ENCODE data around the gene MTUS2. TPM values are rescaled to one million over a fixed set of nuclear protein-coding genes. Genes with fewer than 3 reads are reported as not detected.

Gene MTUS2
- total RNA-seq, 1 donor from 2014 or later = 4.1 TPM

GRCh38 chr13:29106651-29107050 lies 286.5 kb downstream of the MTUS2 start:
- TF ChIP-seq, protein P1, sequence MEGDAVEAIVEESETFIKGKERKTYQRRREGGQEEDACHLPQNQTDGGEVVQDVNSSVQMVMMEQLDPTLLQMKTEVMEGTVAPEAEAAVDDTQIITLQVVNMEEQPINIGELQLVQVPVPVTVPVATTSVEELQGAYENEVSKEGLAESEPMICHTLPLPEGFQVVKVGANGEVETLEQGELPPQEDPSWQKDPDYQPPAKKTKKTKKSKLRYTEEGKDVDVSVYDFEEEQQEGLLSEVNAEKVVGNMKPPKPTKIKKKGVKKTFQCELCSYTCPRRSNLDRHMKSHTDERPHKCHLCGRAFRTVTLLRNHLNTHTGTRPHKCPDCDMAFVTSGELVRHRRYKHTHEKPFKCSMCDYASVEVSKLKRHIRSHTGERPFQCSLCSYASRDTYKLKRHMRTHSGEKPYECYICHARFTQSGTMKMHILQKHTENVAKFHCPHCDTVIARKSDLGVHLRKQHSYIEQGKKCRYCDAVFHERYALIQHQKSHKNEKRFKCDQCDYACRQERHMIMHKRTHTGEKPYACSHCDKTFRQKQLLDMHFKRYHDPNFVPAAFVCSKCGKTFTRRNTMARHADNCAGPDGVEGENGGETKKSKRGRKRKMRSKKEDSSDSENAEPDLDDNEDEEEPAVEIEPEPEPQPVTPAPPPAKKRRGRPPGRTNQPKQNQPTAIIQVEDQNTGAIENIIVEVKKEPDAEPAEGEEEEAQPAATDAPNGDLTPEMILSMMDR (conservative IDR thresholded peaks at IDR 0.05) = no peak
- Mint-ChIP-seq H3K27me3 (no peaks in the 10 kb centered on the region), H3K36me3 (no peaks in the 10 kb centered on the region), H3K4me3 (no peak overlapping the region), H3K4me1 (ENCODE audit: unreplicated experiment) (peaks cover 15% of the 10 kb centered on the region), H3K27ac (peak overlapping the region; percentile 20), H3K9me3 (no peaks in the 10 kb centered on the region)
- DNase-seq (ENCODE audit: extremely low spot score, unreplicated experiment) = no peak

- TF ChIP-seq, protein P1 (conservative IDR thresholded peaks at IDR 0.05) = no peak
- no peak for DNase-seq (ENCODE audit: extremely low spot score, unreplicated experiment)
- no peaks in the 10 kb centered on the region for H3K27me3 Mint-ChIP-seq
- H3K9me3 Mint-ChIP-seq = no peaks in the 10 kb centered on the region
- no peaks in the 10 kb centered on the region for H3K36me3 Mint-ChIP-seq
- peaks cover 15% of the 10 kb centered on the region for H3K4me1 Mint-ChIP-seq (ENCODE audit: unreplicated experiment)
- no peak overlapping the region for H3K27ac Mint-ChIP-seq
- peak overlapping the region; percentile 43 for H3K4me3 Mint-ChIP-seq
Measured at GRCh38 chr13:29108068-29108786, 288.1 kb downstream of the MTUS2 start.

DNA sequence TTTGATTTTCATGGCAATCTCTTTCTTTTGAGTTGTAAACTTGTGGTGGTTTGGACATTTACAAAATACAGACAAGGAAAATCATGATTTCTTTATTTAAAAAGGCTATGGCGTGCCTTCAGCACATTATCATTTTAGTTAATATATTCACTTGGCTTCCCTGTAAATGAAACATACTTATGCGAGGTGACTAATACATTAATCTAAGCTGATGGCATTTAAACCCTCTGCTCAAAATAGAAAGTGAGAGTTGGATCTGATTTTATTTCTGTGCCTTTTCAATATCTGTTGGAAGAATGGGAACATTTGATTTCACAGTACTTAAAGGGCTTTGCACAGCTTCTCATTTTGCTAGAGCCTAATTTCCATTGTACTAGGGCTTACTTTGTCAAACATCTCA lies 289.8 kb downstream of the MTUS2 start:
- Mint-ChIP-seq H3K36me3 (no peaks in the 10 kb centered on the region), H3K9me3 (no peaks in the 10 kb centered on the region), H3K4me1 (ENCODE audit: unreplicated experiment) (peaks cover 15% of the 10 kb centered on the region), H3K27ac (no peak overlapping the region), H3K4me3 (no peak overlapping the region), H3K27me3 (no peaks in the 10 kb centered on the region)
- TF ChIP-seq, protein P1 (conservative IDR thresholded peaks at IDR 0.05) = no peak
- no peak for DNase-seq (ENCODE audit: extremely low spot score, unreplicated experiment)

DNA sequence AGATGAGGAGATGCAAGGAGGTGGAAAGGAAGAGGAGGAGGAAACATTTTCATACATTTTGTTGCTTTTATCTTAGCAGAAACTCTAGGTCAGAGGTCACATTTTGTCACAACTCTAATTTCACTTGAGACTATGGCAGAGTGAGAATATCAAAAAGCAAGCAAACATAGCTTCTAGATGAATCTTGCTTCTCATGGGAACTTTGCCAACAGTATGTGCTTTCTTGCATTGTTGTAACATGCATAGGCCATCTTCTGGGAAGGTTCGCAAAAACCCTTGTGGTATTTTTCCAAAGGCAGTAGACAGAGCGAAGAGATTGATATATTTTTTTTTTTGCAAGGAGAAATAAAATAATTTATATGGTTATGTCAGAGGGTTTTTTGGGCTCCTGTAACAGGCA lies 291.3 kb downstream of the MTUS2 start:
- H3K4me3 Mint-ChIP-seq = no peak overlapping the region
- H3K27ac Mint-ChIP-seq = no peak overlapping the region
- no peaks in the 10 kb centered on the region for H3K27me3 Mint-ChIP-seq
- TF ChIP-seq, protein P1 (conservative IDR thresholded peaks at IDR 0.05) = no peak
- no peaks in the 10 kb centered on the region for H3K9me3 Mint-ChIP-seq
- H3K36me3 Mint-ChIP-seq = no peaks in the 10 kb centered on the region
- H3K4me1 Mint-ChIP-seq (ENCODE audit: unreplicated experiment) = peaks cover 15% of the 10 kb centered on the region
- no peak for DNase-seq (ENCODE audit: extremely low spot score, unreplicated experiment)

DNA sequence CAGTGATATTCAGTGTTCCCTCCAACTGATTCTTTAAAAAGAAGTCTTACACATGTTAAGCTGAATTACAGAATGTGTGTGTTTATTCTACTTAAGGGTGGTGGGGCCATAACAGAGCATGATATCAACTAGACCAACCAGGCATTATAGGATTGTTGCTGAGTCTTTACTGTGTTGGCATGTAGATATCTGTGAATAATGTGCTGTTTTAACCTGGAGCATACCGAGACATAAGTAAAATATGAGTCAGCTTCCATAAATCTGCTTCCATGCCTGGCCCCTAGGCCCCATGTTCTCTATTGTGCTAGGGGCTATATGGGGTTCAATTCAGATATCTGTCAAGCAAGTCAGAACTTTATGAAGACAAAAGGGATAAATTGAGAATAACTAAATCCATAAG lies 295.7 kb downstream of the MTUS2 start:
- Mint-ChIP-seq H3K27ac (no peak overlapping the region), H3K4me3 (no peak overlapping the region), H3K9me3 (no peaks in the 10 kb centered on the region), H3K4me1 (ENCODE audit: unreplicated experiment) (no peaks in the 10 kb centered on the region), H3K36me3 (no peaks in the 10 kb centered on the region), H3K27me3 (no peaks in the 10 kb centered on the region)
- TF ChIP-seq, protein P1 (conservative IDR thresholded peaks at IDR 0.05) = no peak
- DNase-seq (ENCODE audit: extremely low spot score, unreplicated experiment) = no peak
